ENCODE data around the gene FER.
A peak's percentile ranks its signal among the peaks of the same experiment; 100 is the strongest.
"Not testable (repeated sequence)": the region's sequence is repeated elsewhere in the genome, so short reads cannot be mapped to it uniquely, and the experiment has no call there.

The FER gene

DNA sequence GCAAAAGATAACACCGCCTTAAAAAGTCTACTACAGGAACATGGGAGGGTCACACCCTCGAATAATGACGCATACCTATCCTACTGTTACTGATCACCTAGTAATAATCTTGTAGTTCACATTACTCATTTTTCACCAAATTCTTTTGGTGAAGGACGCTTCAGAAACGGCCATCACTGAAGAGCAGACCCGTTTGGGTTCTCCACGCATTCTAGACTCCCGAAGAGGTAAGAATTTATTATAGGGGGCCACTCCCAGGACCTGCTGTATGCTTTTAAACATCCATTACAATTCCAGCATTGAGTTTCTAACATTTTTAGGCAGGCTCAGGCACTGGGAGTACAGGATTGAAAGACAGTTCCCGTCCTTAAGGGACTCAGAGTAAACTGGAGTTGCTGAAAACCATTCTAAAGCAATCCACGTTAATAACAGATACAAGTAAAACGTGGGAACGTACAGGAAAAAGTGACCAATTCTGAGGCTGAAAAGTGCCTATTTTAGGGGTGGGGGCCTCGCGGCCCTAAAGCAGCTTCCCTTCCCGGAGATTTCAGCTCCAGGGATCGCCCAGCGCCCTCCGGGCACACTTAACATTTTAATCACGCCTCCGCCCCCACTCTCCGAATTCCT lies at the start of gene FER:
FER (plus strand) TSS at position 124 of the 627 bp plus-strand sequence. CDS start 50,286 bp downstream, outside the sequence.
- no peak for DNase-seq

DNA sequence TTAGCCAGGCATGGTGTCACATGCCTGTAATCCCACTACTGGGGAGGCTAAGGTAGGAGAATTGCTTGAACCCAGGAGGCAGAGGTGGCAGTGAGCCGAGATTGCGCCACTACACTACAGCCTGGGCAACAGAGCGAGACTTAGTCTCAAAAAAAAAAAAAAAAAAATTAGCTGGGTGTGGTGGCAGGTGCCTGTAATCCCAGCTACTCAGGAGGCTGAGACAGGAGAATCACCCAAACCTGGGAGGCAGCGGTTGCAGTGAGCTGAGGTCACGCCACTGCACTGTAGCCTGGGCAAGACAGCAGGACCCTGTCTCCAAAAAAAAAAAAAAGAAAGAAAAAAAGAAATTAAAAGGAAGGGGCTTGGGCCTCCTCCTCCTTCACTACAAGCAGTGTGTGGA lies 47.3 kb upstream of the FER start:
- not testable (repeated sequence) for DNase-seq

DNA sequence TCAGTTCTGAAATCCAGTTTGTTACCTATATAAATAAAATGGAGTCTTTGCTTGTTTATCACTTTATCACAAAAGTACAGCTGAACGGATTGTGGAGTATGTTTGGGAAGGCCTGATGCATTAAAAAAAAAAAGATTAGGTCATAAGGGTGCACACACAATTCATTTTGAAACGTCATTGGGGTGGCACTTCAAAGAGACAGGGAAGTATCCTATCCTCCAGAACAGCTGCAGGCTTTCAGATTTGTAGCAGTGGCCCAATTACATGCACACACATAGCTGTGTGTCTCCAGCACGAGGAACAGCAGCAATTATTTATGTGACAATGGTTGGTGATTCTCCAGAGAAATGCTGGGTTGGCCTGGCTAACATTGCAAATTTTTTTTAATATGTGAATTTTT lies 46.8 kb upstream of the FER start:
- DNase-seq, result no peak

DNA sequence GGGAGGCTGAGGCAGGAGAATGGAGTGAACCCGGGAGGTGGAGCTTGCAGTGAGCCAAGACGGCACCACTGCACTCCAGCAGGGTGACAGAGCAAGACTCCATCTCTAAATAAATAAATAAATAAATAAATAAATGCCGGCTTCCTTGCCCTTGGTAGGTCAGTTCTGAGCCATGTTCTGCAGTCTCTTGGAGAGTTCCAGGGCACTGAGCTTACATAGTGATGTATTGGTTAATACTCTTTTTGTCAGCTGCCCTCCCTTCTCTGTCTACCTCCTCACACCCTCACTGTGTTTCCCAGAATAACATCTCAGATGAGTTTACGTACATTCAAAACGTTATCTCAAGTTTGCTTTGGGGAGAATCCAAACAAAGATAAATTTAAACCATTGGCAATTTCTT lies 45.2 kb upstream of the FER start:
- no peak for DNase-seq

DNA sequence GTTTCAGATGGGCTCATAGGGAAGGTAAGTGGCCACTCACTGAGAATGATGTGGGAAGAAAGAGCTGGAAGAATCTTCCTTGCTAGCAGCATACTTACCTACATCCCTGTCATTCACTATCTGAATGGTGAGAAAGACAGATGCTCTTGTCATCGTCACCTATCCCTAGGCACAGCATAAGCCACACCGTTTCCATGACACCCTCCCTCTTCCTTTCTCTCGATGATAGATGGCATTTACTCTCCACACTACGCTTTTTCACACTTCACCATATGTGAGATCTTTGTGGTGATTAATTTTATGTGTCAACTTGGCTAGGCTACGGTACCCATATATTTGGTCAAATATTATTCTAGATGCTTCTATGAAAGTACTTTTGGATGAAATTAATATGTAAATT lies 44.4 kb upstream of the FER start:
- no peak for DNase-seq

DNA sequence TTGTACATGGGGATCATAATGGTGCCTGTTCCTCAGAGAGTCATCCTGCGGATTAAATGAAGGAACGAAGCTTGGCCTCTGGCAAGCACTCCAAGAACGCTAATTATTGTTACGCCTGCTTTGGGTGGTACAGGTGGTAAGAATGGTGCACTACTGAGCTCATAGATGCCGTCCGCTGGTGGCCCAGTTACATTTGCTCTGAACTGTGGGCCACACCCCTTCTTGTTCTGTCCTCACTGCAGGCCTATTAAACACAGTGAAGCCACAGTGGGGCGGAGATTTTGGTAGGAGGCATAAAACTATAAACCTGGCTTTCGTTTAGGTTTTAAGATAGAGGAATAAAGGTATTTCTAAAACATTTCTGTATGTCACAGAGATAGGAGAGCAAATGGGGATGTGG lies 40.6 kb upstream of the FER start:
- no peak for DNase-seq

DNA sequence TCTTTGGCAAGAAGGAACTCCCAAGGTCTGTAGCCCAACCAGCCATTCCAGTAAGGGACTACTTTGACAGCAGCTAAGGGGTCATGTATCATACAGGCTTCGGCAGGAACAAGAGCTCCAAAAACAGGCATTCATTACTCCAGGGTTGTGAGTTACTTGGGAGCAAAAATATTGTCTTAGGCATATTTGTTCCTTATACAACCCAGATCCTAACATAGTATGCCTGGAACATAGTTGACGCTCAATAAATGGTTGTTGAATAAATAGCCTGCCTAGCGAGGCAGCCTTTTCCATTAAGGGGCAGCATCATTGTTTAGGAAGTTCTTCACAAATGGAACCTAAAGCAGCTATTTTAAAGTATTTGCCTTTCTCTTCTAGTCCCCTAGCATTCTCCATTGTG lies 35.8 kb upstream of the FER start:
- no peak for DNase-seq

DNA sequence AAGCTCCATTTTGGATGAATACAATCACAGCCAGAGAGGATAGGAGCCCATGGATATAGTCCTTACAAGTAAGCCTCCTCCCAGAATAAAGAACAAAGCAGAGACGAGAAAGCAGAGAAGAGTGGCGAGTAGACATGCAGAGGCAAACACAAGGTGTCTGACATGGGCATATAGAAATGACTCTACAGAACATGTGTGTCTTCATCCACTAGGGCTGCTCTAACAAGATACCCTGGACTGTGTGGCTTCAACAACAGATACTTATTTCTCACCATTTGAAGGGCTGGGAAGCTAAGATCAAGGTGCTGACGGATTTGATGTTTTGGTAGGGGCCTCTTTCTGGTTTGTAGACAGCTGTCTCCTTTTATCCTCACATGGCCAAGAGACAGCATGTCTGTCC lies 32.3 kb upstream of the FER start:
- no peak for DNase-seq

DNA sequence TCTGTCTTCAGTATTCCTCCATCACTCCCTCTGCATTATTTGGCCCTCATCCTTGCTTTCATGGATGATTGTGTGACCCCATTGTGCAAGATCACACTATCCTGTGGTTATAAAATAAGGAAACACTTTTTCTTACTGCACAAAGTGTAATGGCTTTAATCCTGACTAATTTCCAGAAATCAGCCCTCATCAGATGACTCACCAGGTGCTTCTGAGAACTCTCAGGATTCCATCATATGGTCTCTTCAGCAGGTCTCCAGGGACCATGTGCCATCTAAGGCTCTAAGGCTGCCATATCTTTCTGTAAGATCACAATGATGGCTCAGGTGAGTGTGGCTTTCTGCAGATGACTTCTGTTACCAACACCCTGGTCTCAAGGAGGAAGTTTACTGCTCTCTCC lies 27.3 kb upstream of the FER start:
- no peak for DNase-seq

DNA sequence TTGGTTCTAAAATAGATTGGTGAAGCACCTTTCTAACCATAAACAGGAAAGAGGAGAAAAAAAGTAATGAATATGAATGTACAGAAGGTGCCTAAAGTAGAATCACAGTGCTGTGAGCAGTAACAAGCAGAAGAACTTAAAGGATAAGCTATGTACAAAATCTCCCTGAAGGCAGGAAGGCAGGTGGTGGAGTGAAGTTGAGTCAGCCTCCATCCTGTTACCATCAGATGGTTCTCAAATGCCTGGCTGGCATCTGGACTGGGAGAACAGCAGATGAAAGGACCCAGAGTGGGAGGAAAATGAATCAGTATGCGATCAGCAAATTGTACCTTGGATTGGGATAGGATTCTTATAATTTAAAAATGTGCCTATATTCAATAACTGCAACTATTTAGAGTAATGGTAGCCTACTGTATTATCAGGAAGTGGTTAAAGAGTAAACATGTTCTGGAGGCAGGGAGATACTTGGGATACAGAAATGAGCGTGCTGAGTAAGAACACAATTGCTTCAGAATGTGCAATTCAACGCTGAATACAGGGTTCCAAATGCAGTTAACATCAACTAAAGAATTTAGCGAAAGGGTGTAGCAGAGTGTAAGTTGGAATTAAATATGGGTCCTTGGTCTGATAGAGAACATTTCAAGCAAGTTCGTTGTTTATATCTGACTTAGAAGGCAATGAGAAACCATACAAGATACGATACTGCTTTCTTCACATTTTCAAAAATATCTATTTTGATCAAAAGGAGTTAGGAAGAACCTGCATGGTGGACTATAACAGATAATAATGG lies 21.1 kb upstream of the FER start:
- no peak for DNase-seq

DNA sequence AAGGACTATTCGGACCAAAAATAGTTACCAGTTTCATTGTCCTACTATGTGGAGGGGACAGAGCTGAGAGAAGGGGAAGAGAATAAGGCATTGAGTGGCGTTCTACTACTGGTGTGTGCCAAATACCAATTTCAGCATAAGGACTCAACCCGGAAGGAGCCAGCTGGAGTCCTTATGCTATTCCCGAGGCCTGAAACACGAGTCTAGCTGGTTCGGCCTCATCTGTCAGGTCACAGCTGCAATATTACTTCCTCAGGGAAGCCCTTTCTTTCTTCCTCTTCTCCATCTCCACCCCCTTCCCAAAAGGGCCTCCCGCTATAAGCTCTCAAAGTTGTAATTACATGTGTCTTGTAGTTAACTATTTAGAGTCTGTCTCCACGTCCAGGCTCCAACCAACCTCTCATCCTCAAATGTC lies 20.5 kb upstream of the FER start:
- no peak for DNase-seq

DNA sequence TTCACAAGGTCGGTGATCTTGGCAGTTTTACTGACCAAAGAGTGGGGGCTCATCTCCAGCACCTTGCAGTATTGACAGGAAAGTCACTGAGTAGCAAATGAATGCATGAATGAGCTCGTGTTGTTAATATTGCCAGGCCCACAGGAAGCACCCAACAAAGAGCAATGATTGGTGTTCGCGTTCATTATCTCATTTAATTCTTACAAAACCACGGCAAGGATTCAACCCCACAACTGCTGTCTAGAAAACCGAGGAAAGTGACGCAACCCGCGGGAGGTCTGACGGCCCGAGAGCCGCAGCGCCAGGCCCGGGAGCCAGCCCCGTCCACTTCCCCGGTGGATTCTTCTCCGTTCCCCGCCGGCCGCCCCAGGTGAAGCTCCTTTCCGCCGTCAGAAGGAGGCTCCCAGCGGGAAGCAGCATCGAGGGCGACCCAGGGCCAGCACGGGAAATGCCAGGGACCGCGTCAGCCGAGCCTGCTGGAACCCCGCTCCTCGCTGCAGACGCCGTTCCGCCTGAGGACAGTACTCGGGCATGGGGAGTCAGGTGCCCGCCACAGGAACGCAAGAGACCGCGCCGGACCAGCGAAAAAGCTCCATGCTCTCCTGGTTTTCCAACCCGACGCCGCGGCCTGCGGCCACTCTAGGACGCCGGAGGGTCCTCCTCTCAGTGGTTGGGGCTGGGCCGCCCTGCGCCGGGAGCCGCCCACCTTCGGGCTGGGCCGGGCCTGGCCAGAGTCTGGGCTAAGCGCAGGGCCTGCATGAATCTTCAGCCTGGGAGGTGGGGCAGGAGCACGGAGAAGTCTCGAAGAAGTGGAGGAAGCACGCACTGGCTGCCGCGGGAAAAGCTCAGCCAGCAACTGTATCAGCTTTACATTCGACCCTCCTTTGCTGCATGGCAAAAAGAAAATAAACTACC lies 19.8 kb upstream of the FER start:
- DNase-seq, result peak; percentile 60

DNA sequence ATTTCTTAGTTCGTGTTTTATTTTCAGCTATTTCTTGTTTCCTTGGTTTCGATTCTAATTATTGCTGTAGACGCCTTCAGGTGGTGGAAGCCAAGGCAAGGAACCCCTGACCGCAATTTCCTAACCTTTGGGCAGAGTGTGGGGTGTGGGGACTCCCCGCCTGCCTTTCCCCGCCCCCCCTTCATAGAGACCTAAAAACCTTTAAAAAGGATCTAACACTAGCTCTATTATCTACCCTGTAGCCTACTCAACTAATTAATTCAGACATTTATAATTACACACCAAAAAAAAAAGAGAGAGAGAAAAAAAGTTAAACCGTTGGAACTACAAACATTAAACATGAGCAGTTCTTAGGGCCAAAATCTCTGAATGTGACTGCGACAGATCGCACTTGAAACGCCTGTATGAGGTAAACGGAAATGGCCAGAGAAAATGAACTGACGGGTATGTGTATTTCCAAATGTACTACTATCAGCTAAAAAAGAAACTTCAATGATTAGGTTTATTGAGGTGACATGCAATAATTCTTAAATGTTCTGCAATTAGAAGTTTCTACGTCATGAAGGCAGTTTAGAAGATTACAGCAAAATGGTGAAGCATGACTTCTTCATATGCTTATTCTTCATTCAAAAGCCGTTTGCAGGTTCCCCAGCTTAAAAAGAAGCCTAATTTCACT lies 19.0 kb upstream of the FER start:
- no peak for DNase-seq

DNA sequence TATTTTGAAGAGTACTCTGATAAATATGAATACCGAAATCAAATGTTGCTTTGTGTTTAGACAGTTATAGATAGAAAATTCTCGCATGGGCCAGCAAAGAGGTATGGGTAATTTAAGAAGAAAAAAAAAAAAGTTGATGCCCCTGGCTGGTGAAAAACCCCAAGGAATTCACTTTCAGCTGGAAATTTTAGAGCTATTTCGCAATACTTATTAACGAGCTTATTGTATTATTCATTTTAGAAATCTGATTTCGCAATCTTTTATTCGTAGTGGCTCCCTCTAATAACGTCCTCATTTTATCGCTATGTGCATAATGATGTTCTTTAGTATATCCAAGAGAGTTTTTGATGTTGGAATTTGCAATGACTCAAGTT lies 18.5 kb upstream of the FER start:
- DNase-seq, result no peak

DNA sequence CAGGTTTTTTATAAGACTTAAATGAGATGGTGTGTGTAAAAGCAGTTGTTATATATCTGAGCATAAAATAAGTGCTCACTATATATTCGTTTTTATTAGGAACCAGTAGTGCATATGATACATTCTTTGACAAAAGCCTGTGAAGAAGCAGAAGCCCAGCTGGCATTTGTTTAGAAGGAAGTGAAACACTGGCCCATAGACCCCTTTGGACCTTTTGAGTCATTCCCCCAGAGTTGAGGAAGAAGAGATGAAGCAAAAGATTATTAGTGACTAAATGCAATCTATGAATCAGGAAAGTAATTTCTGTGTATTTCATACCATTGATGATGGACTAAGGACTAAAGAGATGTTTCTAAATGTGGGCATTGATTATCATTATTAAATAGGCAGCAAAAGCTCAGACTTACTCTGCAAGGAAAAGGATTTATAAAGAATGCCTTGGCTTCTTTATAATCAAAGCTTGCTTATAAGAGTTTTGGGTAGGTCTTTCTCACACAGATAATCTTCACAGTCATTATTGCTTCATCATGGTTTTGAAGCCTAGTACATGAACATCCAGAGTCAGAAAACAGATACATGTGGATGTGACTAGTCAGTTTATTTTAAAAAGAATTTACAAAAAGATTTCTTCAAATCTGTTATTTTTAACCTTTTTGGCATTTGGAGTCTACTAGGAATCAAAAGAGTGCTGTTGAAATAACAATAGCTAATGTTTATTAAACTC lies 16.9 kb upstream of the FER start:
- DNase-seq, result no peak

DNA sequence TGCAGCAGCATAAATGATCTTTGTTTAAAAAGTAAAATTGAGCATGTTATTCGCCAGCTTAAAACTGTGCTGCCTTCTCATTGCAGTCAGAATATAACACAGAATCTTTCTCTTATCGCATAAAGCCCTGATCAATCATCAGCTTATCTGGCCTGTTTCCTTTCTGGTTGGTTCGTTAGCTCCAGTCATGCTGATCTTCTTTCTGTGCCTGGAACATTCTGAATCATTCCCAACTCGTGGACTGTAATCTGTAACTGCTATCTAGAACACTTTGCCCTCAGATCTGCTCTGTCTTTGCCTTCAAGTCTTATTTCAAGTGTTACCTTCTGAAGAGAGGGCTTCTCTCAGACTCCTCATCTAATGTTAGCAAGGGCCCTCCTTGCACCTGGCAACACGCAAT lies 11.9 kb upstream of the FER start:
- DNase-seq, result no peak

DNA sequence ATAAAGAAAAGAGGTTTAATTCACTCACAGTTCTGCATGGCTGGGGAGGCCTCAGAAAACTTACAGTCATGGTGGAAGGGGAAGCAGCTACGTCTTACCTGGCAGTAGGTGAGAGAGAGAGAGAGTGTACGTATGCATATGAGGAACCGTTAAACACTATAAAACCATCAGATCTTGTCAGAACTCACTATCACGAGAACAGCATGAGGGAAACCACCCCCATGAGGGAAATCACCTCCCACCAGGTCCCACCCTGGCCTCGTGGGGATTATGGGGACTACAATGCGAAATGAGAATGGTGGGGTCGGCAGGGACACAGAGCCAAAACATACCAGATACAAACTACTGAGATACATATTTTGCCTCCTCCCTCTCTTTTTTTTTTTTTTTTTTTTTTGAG lies 10.8 kb upstream of the FER start:
- no peak for DNase-seq

DNA sequence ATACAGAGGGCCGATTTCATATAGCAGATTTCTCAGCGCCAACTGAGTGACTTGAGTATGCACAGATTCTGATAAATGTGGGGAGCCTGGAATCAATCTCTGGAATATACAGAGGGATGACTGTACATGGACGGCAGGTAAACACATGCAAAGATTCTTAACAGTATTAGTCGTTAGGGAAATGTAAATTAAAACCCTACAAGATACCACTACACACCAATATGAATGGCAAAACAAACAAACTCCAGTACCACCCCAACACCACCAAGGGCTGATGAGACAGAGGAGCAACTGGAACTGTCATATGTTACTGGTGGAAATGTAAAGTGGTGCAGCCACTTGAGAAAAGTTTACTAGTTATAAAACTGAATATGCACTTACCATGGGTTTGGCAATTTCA lies 8.3 kb upstream of the FER start:
- DNase-seq, result no peak

DNA sequence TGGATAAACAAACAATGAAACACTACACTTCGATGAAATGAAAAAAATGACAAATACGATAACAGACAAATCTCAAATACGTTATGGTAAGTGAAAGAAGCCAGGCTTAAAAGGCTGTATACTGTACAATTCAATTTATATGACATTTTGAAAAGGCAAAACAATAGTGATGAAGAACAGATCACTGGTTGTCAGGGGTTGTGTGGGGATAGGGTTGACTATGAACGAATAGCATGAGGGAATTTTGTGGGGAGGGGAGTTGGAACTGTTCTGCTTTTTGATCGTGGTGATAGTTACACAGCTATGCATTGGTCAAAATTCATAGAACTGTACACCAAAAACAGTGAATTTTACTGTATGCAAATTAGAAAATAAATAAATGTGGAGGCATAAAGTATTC lies 7.8 kb upstream of the FER start:
- no peak for DNase-seq

DNA sequence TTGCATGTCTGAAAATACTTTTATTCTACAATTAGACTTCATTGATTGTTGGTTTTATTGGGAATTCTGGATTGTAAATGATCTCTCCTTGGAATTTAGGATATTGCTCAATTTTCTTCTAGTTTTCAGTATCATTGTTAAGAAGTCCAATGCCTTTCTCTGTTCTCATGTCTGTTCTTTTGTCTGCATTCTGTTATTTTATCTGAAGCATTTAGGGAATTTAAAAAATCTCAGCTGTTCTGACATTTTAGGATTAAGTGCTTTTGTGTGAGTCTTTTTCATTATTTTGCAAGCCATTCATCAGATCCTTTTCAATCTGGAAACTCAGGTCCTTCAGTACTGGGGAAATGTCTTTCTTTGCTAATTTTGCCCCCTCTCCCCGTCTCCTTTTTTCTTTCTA lies 4.4 kb upstream of the FER start:
- no peak for DNase-seq

DNA sequence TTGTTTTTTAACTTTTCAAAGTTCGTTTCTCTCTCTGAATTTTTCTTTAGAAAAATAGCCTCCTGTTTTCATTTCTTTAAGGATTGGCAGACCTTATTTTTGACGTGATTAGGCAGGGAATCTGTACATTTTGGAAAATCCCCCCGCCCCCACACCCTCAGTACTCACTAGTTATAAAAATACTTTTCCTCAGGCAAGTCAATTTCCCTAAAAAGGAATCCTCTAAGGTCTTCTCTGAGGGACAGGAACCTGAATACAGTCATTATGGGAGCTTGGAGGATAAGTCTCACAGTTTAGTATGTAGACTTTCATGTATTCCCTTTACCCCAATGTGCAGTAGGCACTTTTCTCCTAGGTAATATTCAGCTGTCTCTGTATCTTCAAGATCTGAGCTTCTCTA lies 3.9 kb upstream of the FER start:
- no peak for DNase-seq

DNA sequence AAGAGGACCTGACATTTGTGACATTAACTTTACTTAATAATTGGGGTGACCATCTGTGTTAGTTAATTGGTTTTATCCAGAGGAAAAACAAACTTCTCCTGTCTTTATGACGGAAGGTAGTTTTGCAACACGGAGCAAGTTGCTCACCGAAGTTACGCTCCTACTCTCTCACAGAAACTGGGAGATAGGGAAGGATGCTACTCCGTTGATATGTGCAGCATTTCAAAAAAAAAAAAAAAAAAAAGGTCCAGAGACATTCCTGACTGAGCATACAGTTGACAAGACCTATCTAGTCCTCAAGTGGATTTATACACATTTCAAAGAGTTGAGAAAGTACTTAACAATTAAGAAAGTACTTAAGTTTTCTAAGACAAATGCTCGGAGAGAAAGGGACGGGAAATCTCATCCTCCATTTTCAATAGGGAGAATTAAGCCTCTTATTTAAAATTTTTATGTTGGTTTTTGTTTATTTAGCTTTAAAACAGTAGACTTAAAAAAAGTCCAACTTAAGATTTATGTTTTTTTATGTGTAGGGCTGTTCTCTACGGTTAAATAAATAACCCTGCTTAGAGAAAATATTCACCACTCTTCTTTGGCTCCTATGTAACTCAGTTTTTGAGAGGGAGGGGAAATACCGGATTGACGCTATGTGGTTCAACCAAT lies 455 bp upstream of the FER start:
- no peak for DNase-seq
